Fibroblast of lung (primary cell): ENCODE data around the gene CLASP2.

Experiments used
- EZH2 ChIP-seq: IDR thresholded peaks from 2 replicates; pipeline ENCODE4 v1.5.1; 2012; ENCODE audit warnings: low read length, control low read depth, mild to moderate bottlenecking; ENCODE audit errors: missing control alignments
- TF ChIP-seq, protein P1 (sequence below), 2 donors: IDR thresholded peaks in 1 of 2; conservative IDR thresholded peaks in 1 of 2; 1 replicate in 1 of 2; 2 replicates in 1 of 2; pipeline ENCODE4 v1.5.1; 2011 to 2012; ENCODE audit warnings: low read length in 2 of 2, control low read depth in 1 of 2, inconsistent platforms in 1 of 2, low read depth in 1 of 2, mild to moderate bottlenecking in 1 of 2

DNA sequence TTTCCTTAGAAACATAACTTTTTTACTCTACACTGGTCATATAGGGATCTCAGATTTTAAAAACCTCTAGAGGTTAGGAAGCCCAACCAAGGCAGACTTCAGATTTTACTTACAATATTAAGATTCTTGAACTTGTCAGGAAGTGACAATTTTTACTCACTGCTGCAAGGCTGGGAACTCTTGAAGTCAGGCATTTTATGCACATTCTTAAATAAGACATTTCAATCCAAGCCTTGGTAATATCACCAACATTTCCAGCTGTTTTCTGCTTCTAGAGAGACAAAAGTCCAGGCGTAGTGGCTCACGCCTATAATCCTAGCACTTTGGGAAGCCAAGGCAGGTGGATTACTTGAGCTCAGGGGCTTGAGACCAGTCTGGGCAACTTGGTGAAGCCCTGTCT is 244.2 kb downstream of the CLASP2 start:
- TF ChIP-seq, protein P1, sequence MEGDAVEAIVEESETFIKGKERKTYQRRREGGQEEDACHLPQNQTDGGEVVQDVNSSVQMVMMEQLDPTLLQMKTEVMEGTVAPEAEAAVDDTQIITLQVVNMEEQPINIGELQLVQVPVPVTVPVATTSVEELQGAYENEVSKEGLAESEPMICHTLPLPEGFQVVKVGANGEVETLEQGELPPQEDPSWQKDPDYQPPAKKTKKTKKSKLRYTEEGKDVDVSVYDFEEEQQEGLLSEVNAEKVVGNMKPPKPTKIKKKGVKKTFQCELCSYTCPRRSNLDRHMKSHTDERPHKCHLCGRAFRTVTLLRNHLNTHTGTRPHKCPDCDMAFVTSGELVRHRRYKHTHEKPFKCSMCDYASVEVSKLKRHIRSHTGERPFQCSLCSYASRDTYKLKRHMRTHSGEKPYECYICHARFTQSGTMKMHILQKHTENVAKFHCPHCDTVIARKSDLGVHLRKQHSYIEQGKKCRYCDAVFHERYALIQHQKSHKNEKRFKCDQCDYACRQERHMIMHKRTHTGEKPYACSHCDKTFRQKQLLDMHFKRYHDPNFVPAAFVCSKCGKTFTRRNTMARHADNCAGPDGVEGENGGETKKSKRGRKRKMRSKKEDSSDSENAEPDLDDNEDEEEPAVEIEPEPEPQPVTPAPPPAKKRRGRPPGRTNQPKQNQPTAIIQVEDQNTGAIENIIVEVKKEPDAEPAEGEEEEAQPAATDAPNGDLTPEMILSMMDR (conservative IDR thresholded peaks at IDR 0.05 in 1 of 2, IDR thresholded peaks at IDR 0.05 in 1 of 2; ENCODE audit: low read depth in 1 of 2, low read length in 2 of 2), result no peak
- TF ChIP-seq EZH2, result no peak
